Measurements from ENCODE around the gene LRRIQ3. TPM values are rescaled to one million over a fixed set of nuclear protein-coding genes. Genes with fewer than 3 reads are reported as not detected.
A peak's percentile ranks its signal among the peaks of the same experiment; 100 is the strongest.

Gene LRRIQ3
- total RNA-seq: 1 to 10 TPM in 2 of 4 donors, under 1 TPM in 2; 0.63 to 1.6 (median 1.1) TPM

GRCh38 chr1:74197657-74198552 is at the start of gene LRRIQ3, which contains the start of gene FPGT:
Gene LRRIQ3, minus strand, starts transcription at chr1:74198176. Its CDS starts 14,492 bp downstream, at chr1:74183684.
Gene FPGT, plus strand, starts transcription at chr1:74198242. Its CDS starts 37 bp downstream, at chr1:74198279.
- TF ChIP-seq, protein P1, sequence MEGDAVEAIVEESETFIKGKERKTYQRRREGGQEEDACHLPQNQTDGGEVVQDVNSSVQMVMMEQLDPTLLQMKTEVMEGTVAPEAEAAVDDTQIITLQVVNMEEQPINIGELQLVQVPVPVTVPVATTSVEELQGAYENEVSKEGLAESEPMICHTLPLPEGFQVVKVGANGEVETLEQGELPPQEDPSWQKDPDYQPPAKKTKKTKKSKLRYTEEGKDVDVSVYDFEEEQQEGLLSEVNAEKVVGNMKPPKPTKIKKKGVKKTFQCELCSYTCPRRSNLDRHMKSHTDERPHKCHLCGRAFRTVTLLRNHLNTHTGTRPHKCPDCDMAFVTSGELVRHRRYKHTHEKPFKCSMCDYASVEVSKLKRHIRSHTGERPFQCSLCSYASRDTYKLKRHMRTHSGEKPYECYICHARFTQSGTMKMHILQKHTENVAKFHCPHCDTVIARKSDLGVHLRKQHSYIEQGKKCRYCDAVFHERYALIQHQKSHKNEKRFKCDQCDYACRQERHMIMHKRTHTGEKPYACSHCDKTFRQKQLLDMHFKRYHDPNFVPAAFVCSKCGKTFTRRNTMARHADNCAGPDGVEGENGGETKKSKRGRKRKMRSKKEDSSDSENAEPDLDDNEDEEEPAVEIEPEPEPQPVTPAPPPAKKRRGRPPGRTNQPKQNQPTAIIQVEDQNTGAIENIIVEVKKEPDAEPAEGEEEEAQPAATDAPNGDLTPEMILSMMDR (IDR thresholded peaks at IDR 0.05): no peak
- peak; percentile 83 for DNase-seq (ENCODE audit: low spot score)
- ATAC-seq (ENCODE audit: low FRiP score): peak; percentile 100

GRCh38 chr1:74246315-74246714 is 48.3 kb upstream of the LRRIQ3 start:
- ATAC-seq (ENCODE audit: low FRiP score): no peak

GRCh38 chr1:74245168-74245772 is 47.3 kb upstream of the LRRIQ3 start:
- TF ChIP-seq, protein P1 (IDR thresholded peaks at IDR 0.05): no peak

More at GRCh38 chr1:74246315-74246714, 48.3 kb upstream of the LRRIQ3 start:
- DNase-seq (ENCODE audit: low spot score): no peak
- TF ChIP-seq, protein P1 (IDR thresholded peaks at IDR 0.05): no peak

DNA sequence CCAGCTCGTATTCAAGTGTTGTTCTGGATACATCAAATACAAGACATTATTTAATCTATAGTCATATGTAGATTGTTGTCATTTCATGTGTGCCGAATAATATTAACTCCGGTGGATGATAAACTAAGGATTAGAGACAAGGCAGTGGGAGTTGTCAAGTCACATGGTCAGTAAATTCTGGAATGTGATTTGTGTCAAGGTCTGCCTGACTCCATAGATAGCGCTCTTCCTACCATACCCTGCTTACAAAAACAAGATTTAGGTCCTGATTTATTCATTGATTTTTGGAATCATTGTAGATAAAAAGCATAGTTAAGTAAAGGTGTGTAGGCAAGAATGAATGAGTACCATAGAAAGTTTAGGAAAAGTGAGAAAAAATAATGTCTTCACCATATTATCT is 39.8 kb upstream of the LRRIQ3 start:
- no peak for DNase-seq (ENCODE audit: low spot score)
- no peak for ATAC-seq (ENCODE audit: low FRiP score)

More at GRCh38 chr1:74245168-74245772, 47.3 kb upstream of the LRRIQ3 start:
- DNase-seq (ENCODE audit: low spot score) (no peak), ATAC-seq (ENCODE audit: low FRiP score) (no peak)

DNA sequence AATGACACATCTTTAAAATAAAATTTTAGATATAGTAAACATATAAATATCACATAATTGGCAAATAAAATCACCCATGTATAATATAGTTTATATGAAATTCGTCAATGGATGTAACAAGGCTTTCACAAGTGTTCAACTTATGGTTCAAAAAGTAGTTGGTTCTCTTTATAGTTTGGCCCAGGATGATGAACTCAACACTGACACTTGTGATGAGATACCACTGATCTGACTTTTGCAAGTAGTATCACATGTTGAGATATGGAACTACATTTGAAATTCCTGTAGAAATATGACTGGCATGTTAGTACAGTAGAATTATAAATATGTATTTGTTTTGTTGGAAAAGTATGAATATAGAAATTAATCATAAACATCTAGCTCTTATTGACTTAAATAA is 39.1 kb upstream of the LRRIQ3 start:
- TF ChIP-seq, protein P1 (IDR thresholded peaks at IDR 0.05): no peak
- DNase-seq (ENCODE audit: low spot score) (no peak), ATAC-seq (ENCODE audit: low FRiP score) (no peak)

More for the DNA sequence above, 39.8 kb upstream of the LRRIQ3 start:
- TF ChIP-seq, protein P1 (IDR thresholded peaks at IDR 0.05): no peak

- DNase-seq (ENCODE audit: low spot score) (no peak), ATAC-seq (ENCODE audit: low FRiP score) (no peak)
- TF ChIP-seq, protein P1 (IDR thresholded peaks at IDR 0.05): no peak
Measured at GRCh38 chr1:74236440-74236839, 38.5 kb upstream of the LRRIQ3 start.

Measured in omental fat pad (tissue), 4 donors.